22Rv1 (cell line): Measurements from ENCODE around the gene CD37.
"Not testable (repeated sequence)": the region's sequence is repeated elsewhere in the genome, so short reads cannot be mapped to it uniquely, and the experiment has no call there.

Source experiments
- ZFX ChIP-seq: fragments of 450-650 bp; IDR thresholded peaks from 2 replicates; pipeline ENCODE4 v1.6.1; 2017; ENCODE audit warnings: antibody characterized with exemption, borderline replicate concordance
- TF ChIP-seq, protein P1 (sequence below): fragments of 450-650 bp; IDR thresholded peaks from 2 replicates; pipeline ENCODE4 v1.5.1; 2017; ENCODE audit warnings: mild to moderate bottlenecking

GRCh38 chr19:49373174-49373573 is 38.0 kb downstream of the CD37 start:
- TF ChIP-seq, protein P1, sequence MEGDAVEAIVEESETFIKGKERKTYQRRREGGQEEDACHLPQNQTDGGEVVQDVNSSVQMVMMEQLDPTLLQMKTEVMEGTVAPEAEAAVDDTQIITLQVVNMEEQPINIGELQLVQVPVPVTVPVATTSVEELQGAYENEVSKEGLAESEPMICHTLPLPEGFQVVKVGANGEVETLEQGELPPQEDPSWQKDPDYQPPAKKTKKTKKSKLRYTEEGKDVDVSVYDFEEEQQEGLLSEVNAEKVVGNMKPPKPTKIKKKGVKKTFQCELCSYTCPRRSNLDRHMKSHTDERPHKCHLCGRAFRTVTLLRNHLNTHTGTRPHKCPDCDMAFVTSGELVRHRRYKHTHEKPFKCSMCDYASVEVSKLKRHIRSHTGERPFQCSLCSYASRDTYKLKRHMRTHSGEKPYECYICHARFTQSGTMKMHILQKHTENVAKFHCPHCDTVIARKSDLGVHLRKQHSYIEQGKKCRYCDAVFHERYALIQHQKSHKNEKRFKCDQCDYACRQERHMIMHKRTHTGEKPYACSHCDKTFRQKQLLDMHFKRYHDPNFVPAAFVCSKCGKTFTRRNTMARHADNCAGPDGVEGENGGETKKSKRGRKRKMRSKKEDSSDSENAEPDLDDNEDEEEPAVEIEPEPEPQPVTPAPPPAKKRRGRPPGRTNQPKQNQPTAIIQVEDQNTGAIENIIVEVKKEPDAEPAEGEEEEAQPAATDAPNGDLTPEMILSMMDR = not testable (repeated sequence)
- not testable (repeated sequence) for TF ChIP-seq ZFX
